HEK293 (cell line): ENCODE measurements around the gene FCMR.

Experiments
- CTCF ChIP-seq: fragments of 450-650 bp; formaldehyde crosslinking; IDR thresholded peaks from 2 replicates; pipeline ENCODE4 v1.5.1; 2016; ENCODE audit warnings: missing biosample characterization, missing genetic modification characterization
- ZNF768 ChIP-seq: fragments of 450-650 bp; formaldehyde crosslinking; IDR thresholded peaks from 2 replicates; pipeline ENCODE4 v1.5.1; 2018; ENCODE audit warnings: missing biosample characterization, mild to moderate bottlenecking, missing genetic modification characterization
- ZNF791 ChIP-seq: fragments of 450-650 bp; formaldehyde crosslinking; IDR thresholded peaks from 2 replicates; pipeline ENCODE4 v1.5.1; 2016; ENCODE audit warnings: missing biosample characterization, missing genetic modification characterization

DNA sequence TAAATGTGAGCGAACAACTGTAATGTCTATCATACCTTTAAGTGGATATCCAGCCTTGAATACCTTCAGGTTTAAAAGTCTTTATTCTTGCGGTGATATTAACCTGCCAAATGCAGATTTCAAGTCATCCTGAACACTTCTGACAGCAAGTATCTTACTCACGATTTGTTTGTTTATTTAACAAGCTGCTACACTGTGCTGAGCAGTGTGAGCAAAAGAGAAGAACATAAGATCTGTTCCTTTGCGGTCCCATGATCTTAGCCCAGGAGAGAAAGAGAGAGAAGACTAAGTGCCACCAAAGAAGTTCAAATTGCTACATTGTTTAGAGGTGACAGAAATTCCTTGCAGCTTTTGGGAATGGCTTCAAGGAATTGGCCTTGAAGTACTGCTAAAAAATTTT, 34.0 kb downstream of the FCMR start:
- TF ChIP-seq ZNF791 (no peak), CTCF (tag by site-specific recombination) (no peak), ZNF768 (no peak)
